ENCODE data around the gene GIT2. TPM values are rescaled to one million over a fixed set of nuclear protein-coding genes. Genes with fewer than 3 reads are reported as not detected.

Gene GIT2
- total RNA-seq, 1 donor = 50.8 TPM

DNA sequence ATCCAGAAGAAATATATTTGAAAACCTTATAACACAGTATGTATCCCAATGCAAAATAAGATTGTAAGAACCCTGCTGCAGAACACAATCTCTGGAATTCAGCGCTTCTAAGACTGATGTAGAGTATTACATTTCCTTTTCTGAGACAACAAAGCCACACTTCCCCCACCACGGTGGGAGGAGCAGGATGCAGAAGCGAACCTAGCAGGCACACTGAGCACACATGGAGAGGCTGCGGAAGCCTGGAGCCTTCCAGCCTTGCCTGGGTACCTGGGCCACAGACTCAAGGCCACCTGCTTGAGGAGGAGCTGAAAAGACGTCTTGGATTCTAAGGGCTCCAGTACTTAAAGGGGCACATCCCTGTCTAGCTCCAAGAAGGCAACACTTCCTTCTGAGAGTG is 49.7 kb downstream of the GIT2 start:
- TF ChIP-seq CTCF (IDR thresholded peaks at IDR 0.05; ENCODE audit: insufficient read depth, low read length) = no peak
- no peak overlapping the region for H3K4me3 ChIP-seq (ENCODE audit: low read depth, low read length)
- DNase-seq (ENCODE audit: low read depth) = peak; percentile 29

GRCh38 chr12:109944561-109945359 is 51.4 kb downstream of the GIT2 start:
- H3K4me3 ChIP-seq (ENCODE audit: low read depth, low read length) = no peak overlapping the region
- DNase-seq (ENCODE audit: low read depth) = peak; percentile 73
- TF ChIP-seq CTCF (IDR thresholded peaks at IDR 0.05; ENCODE audit: insufficient read depth, low read length) = peak; percentile 19

- H3K4me3 ChIP-seq (ENCODE audit: low read depth, low read length) = no peak overlapping the region
- no peak for TF ChIP-seq CTCF (IDR thresholded peaks at IDR 0.05; ENCODE audit: insufficient read depth, low read length)
- DNase-seq (ENCODE audit: low read depth) = no peak
Observed at GRCh38 chr12:109943811-109944210, 52.4 kb downstream of the GIT2 start.

- no peak for TF ChIP-seq CTCF (IDR thresholded peaks at IDR 0.05; ENCODE audit: insufficient read depth, low read length)
- H3K4me3 ChIP-seq (ENCODE audit: low read depth, low read length) = no peak overlapping the region
- DNase-seq (ENCODE audit: low read depth) = no peak
Observed at GRCh38 chr12:109940339-109940923, 55.7 kb downstream of the GIT2 start.

- no peak for TF ChIP-seq CTCF (IDR thresholded peaks at IDR 0.05; ENCODE audit: insufficient read depth, low read length)
- DNase-seq (ENCODE audit: low read depth) = no peak
- no peak overlapping the region for H3K4me3 ChIP-seq (ENCODE audit: low read depth, low read length)
Observed at GRCh38 chr12:109939504-109939903, 56.7 kb downstream of the GIT2 start.

- no peak for DNase-seq (ENCODE audit: low read depth)
- TF ChIP-seq CTCF (IDR thresholded peaks at IDR 0.05; ENCODE audit: insufficient read depth, low read length) = no peak
- no peak overlapping the region for H3K4me3 ChIP-seq (ENCODE audit: low read depth, low read length)
Observed at GRCh38 chr12:109938947-109939346, 57.2 kb downstream of the GIT2 start.

All from fibroblast of the aortic adventitia (primary cell).